Activated naive CD8-positive, alpha-beta T cell treated with anti-CD3 and anti-CD28 coated beads, Interleukin-2, amount 50 U/mL, for 24 hours (primary cell): ENCODE results near the gene MICALL2.

Experiments used
- ATAC-seq: fragments of 150-1000 bp; cut with Tn5 transposase; one replicate; pipeline ENCODE4 v1.10.0; 2021
- DNase-seq: peaks from one replicate; pipeline ENCODE4 v3.0.0; 2021
- H3K27ac Mint-ChIP-seq: one replicate; pipeline ENCODE4 v1.8.0; 2021; ENCODE audit warnings: mild to moderate bottlenecking, mixed read lengths
- H3K27me3 Mint-ChIP-seq: one replicate; pipeline ENCODE4 v1.8.0; 2021; ENCODE audit warnings: mixed read lengths
- H3K36me3 Mint-ChIP-seq: one replicate; pipeline ENCODE4 v1.8.0; 2021; ENCODE audit warnings: low read depth, mixed read lengths
- H3K4me1 Mint-ChIP-seq: one replicate; pipeline ENCODE4 v1.8.0; 2021; ENCODE audit warnings: mixed read lengths
- H3K4me3 Mint-ChIP-seq: one replicate; pipeline ENCODE4 v1.8.0; 2021; ENCODE audit warnings: mild to moderate bottlenecking, moderate library complexity, mixed read lengths
- H3K9me3 Mint-ChIP-seq: one replicate; pipeline ENCODE4 v1.8.0; 2021; ENCODE audit warnings: mixed read lengths

MICALL2 gene

GRCh38 chr7:1419310-1419634 is 40.0 kb downstream of the MICALL2 start:
- Mint-ChIP-seq H3K27ac (no peak overlapping the region), H3K36me3 (no peaks in the 10 kb centered on the region), H3K4me1 (peaks cover 28% of the 10 kb centered on the region), H3K4me3 (no peak overlapping the region), H3K9me3 (no peaks in the 10 kb centered on the region), H3K27me3 (peaks cover 14% of the 10 kb centered on the region)
- ATAC-seq (no peak), DNase-seq (no peak)

- Mint-ChIP-seq H3K27ac (no peak overlapping the region), H3K4me3 (no peak overlapping the region), H3K36me3 (no peaks in the 10 kb centered on the region), H3K27me3 (peaks cover 14% of the 10 kb centered on the region), H3K9me3 (no peaks in the 10 kb centered on the region), H3K4me1 (peaks cover 28% of the 10 kb centered on the region)
- DNase-seq (no peak), ATAC-seq (no peak)
Observed at GRCh38 chr7:1418505-1419309, 40.6 kb downstream of the MICALL2 start.

- H3K27me3 Mint-ChIP-seq: peaks cover 6% of the 10 kb centered on the region
- no peaks in the 10 kb centered on the region for H3K36me3 Mint-ChIP-seq
- H3K27ac Mint-ChIP-seq: no peak overlapping the region
- ATAC-seq: no peak
- H3K9me3 Mint-ChIP-seq: no peaks in the 10 kb centered on the region
- DNase-seq: no peak
- H3K4me1 Mint-ChIP-seq: peaks cover 28% of the 10 kb centered on the region
- H3K4me3 Mint-ChIP-seq: no peak overlapping the region
Observed at GRCh38 chr7:1415389-1415990, 43.8 kb downstream of the MICALL2 start.

- DNase-seq: no peak
- H3K27me3 Mint-ChIP-seq: peaks cover 11% of the 10 kb centered on the region
- peaks cover 25% of the 10 kb centered on the region for H3K4me1 Mint-ChIP-seq
- no peaks in the 10 kb centered on the region for H3K36me3 Mint-ChIP-seq
- no peaks in the 10 kb centered on the region for H3K9me3 Mint-ChIP-seq
- ATAC-seq: no peak
- no peak overlapping the region for H3K4me3 Mint-ChIP-seq
- H3K27ac Mint-ChIP-seq: no peak overlapping the region
Observed at GRCh38 chr7:1413936-1414639, 45.2 kb downstream of the MICALL2 start.

- ATAC-seq: peak; percentile 57
- Mint-ChIP-seq H3K27me3 (peaks cover 11% of the 10 kb centered on the region), H3K4me3 (no peak overlapping the region)
Observed at GRCh38 chr7:1412322-1413261, 46.7 kb downstream of the MICALL2 start.

GRCh38 chr7:1411414-1411813 is 47.9 kb downstream of the MICALL2 start:
- no peaks in the 10 kb centered on the region for H3K36me3 Mint-ChIP-seq
- no peaks in the 10 kb centered on the region for H3K9me3 Mint-ChIP-seq
- ATAC-seq (no peak), DNase-seq (no peak)
- H3K27ac Mint-ChIP-seq: no peak overlapping the region
- peaks cover 5% of the 10 kb centered on the region for H3K4me1 Mint-ChIP-seq
- H3K4me3 Mint-ChIP-seq: no peak overlapping the region
- H3K27me3 Mint-ChIP-seq: peaks cover 10% of the 10 kb centered on the region

More at GRCh38 chr7:1412322-1413261, 46.7 kb downstream of the MICALL2 start:
- DNase-seq: peak; percentile 96
- Mint-ChIP-seq H3K9me3 (no peaks in the 10 kb centered on the region), H3K36me3 (no peaks in the 10 kb centered on the region), H3K27ac (no peak overlapping the region), H3K4me1 (peaks cover 14% of the 10 kb centered on the region)

- Mint-ChIP-seq H3K27me3 (peaks cover 11% of the 10 kb centered on the region), H3K27ac (no peak overlapping the region), H3K9me3 (no peaks in the 10 kb centered on the region), H3K36me3 (no peaks in the 10 kb centered on the region), H3K4me1 (peaks cover 3% of the 10 kb centered on the region), H3K4me3 (no peak overlapping the region)
- no peak for DNase-seq
- no peak for ATAC-seq
Observed at GRCh38 chr7:1410992-1411391, 48.3 kb downstream of the MICALL2 start.

- H3K27me3 Mint-ChIP-seq: peaks cover 15% of the 10 kb centered on the region
- no peak overlapping the region for H3K27ac Mint-ChIP-seq
- DNase-seq (no peak), ATAC-seq (no peak)
- no peak overlapping the region for H3K4me3 Mint-ChIP-seq
- H3K9me3 Mint-ChIP-seq: no peaks in the 10 kb centered on the region
- H3K4me1 Mint-ChIP-seq: peaks cover 3% of the 10 kb centered on the region
- no peaks in the 10 kb centered on the region for H3K36me3 Mint-ChIP-seq
Observed at GRCh38 chr7:1409555-1409954, 49.7 kb downstream of the MICALL2 start.

- H3K4me3 Mint-ChIP-seq: no peak overlapping the region
Observed at GRCh38 chr7:1408466-1408865, 50.8 kb downstream of the MICALL2 start.

GRCh38 chr7:1407892-1408291 is 51.4 kb downstream of the MICALL2 start:
- H3K4me3 Mint-ChIP-seq: no peak overlapping the region
- ATAC-seq: no peak
- H3K36me3 Mint-ChIP-seq: no peaks in the 10 kb centered on the region
- H3K9me3 Mint-ChIP-seq: no peaks in the 10 kb centered on the region
- DNase-seq: no peak
- H3K4me1 Mint-ChIP-seq: peaks cover 6% of the 10 kb centered on the region
- peaks cover 25% of the 10 kb centered on the region for H3K27me3 Mint-ChIP-seq
- no peak overlapping the region for H3K27ac Mint-ChIP-seq

More at GRCh38 chr7:1408466-1408865, 50.8 kb downstream of the MICALL2 start:
- ATAC-seq (no peak), DNase-seq (no peak)
- H3K36me3 Mint-ChIP-seq: no peaks in the 10 kb centered on the region
- H3K27me3 Mint-ChIP-seq: peaks cover 23% of the 10 kb centered on the region
- peaks cover 9% of the 10 kb centered on the region for H3K4me1 Mint-ChIP-seq
- no peak overlapping the region for H3K27ac Mint-ChIP-seq
- H3K9me3 Mint-ChIP-seq: no peaks in the 10 kb centered on the region

- H3K27ac Mint-ChIP-seq: no peak overlapping the region
- no peaks in the 10 kb centered on the region for H3K9me3 Mint-ChIP-seq
- no peak for DNase-seq
- H3K4me1 Mint-ChIP-seq: peaks cover 6% of the 10 kb centered on the region
- ATAC-seq: no peak
- H3K4me3 Mint-ChIP-seq: no peak overlapping the region
- H3K36me3 Mint-ChIP-seq: no peaks in the 10 kb centered on the region
- H3K27me3 Mint-ChIP-seq: peaks cover 48% of the 10 kb centered on the region
Observed at GRCh38 chr7:1404898-1405548, 54.2 kb downstream of the MICALL2 start.

GRCh38 chr7:1404460-1404809 is 54.8 kb downstream of the MICALL2 start:
- H3K9me3 Mint-ChIP-seq: no peaks in the 10 kb centered on the region
- ATAC-seq (no peak), DNase-seq (no peak)
- H3K4me1 Mint-ChIP-seq: peaks cover 6% of the 10 kb centered on the region
- no peaks in the 10 kb centered on the region for H3K36me3 Mint-ChIP-seq
- no peak overlapping the region for H3K27ac Mint-ChIP-seq
- H3K4me3 Mint-ChIP-seq: no peak overlapping the region
- H3K27me3 Mint-ChIP-seq: peaks cover 44% of the 10 kb centered on the region

- H3K27ac Mint-ChIP-seq: no peak overlapping the region
- ATAC-seq: no peak
- H3K4me3 Mint-ChIP-seq: no peak overlapping the region
- H3K4me1 Mint-ChIP-seq: peaks cover 6% of the 10 kb centered on the region
- no peaks in the 10 kb centered on the region for H3K36me3 Mint-ChIP-seq
- no peaks in the 10 kb centered on the region for H3K9me3 Mint-ChIP-seq
- DNase-seq: no peak
- peaks cover 46% of the 10 kb centered on the region for H3K27me3 Mint-ChIP-seq
Observed at GRCh38 chr7:1403638-1404459, 55.4 kb downstream of the MICALL2 start.
